HUDEP-2 (cell line): ENCODE data around the gene SHROOM1.
A peak's percentile ranks its signal among the peaks of the same experiment; 100 is the strongest.

Experiments used
- DNase-seq, 76 experiments: peaks; one replicate each; lab custom pipeline; 2025; ENCODE audit not compliant: unreplicated experiment in 76 of 76; lab: John Stamatoyannopoulos, UW

SHROOM1 gene

GRCh38 chr5:132854301-132854700 lies 23.9 kb upstream of the SHROOM1 start:
- DNase-seq: no peak

GRCh38 chr5:132853790-132854189 lies 23.3 kb upstream of the SHROOM1 start:
- no peak for DNase-seq

- no peak for DNase-seq
These were observed 22.9 kb upstream of the SHROOM1 start for GRCh38 chr5:132853323-132853722.

GRCh38 chr5:132850066-132850465 lies 19.6 kb upstream of the SHROOM1 start:
- no peak for DNase-seq

- no peak for DNase-seq
These were observed 18.9 kb upstream of the SHROOM1 start for GRCh38 chr5:132849347-132849746.

- DNase-seq: no peak
These were observed 17.8 kb upstream of the SHROOM1 start for GRCh38 chr5:132848270-132848669.

- DNase-seq: no peak
These were observed 10.9 kb upstream of the SHROOM1 start for GRCh38 chr5:132841305-132841704.

- no peak for DNase-seq
These were observed 10.4 kb upstream of the SHROOM1 start for GRCh38 chr5:132840896-132841295.

GRCh38 chr5:132840313-132840712 lies 9.9 kb upstream of the SHROOM1 start:
- no peak for DNase-seq

- DNase-seq: no peak
These were observed 9.2 kb upstream of the SHROOM1 start for GRCh38 chr5:132839426-132840301.

GRCh38 chr5:132838516-132839282 lies 8.3 kb upstream of the SHROOM1 start:
- no peak for DNase-seq

- DNase-seq: no peak
These were observed 7.4 kb upstream of the SHROOM1 start for GRCh38 chr5:132837868-132838267.

- DNase-seq: no peak
These were observed 6.4 kb upstream of the SHROOM1 start for GRCh38 chr5:132836852-132837251.

- no peak for DNase-seq
These were observed 3.6 kb upstream of the SHROOM1 start for GRCh38 chr5:132834057-132834456.

- DNase-seq: no peak
These were observed 2.2 kb upstream of the SHROOM1 start for GRCh38 chr5:132832612-132833011.

GRCh38 chr5:132831095-132831860 lies 831 bp upstream of the SHROOM1 start:
- DNase-seq: no peak

GRCh38 chr5:132829742-132830435 lies 558 bp downstream of the SHROOM1 start:
- peak in 54 of 76 experiments; percentile 5 to 67 (median 46) for DNase-seq

GRCh38 chr5:132828846-132829494 lies 1.5 kb downstream of the SHROOM1 start:
- DNase-seq: no peak

GRCh38 chr5:132827943-132828673 lies 2.3 kb downstream of the SHROOM1 start:
- no peak for DNase-seq
